Nucleus accumbens (tissue), 56 donors: ENCODE results near the gene FAM227A.
"Not testable (repeated sequence)": the region's sequence is repeated elsewhere in the genome, so short reads cannot be mapped to it uniquely, and the experiment has no call there.

Experiments
- DNase-seq, 56 donors: peaks; one replicate each; lab custom pipeline; 2025; lab: John Stamatoyannopoulos, UW

The FAM227A gene

DNA sequence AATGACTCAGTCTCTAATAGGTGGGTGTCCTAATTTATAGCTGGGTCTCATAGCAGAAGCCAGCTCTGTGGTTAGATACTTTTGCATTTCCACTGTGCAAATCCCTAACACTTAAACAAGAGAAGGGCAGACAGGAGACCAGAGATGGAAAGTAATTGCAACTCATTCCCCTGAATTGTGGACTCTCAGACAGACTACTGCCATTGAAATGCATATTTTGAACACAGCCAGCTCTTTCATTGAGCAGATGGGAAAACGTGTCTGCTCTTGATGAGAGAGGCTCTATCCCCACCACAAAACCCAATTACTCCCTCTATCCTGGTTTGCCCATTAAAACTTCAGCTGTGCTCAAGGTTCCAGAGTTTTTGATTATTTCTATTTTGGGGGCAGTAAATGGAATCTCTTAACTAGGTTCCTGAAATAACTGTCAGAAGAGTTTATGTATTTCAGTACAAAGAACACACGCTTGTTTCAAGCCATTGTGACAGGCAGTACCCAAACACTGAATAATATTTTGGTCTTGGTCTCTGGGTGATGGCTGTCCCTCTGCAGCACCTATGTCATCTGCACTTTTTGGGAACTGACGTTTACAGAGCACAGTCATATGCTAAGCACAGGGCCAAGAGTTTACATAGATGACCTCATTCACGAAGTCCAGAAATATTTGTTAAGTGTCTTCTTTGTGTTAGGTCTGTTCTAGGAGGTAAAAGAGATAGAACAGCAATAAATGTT, 41.7 kb downstream of the FAM227A start:
- DNase-seq, result no peak

DNA sequence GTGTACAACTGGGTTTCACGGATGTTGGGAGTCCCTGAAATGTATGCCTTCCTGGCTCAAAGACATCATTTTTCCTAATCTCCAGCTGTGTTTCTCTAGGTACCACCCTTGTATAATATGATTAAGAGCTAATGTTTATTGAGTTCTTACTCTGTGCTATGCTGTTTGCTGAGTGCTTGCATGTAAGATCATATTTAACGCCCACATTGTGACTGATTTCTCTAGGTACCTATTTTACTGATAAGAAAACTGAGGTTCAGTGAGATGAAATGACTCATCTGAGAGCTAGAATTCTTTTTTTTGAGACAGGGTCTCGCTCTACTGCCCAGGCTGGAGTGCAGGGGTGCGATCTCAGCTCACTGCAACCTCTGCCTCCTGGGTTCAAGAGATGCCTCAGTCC, 42.6 kb downstream of the FAM227A start:
- DNase-seq, result no peak

DNA sequence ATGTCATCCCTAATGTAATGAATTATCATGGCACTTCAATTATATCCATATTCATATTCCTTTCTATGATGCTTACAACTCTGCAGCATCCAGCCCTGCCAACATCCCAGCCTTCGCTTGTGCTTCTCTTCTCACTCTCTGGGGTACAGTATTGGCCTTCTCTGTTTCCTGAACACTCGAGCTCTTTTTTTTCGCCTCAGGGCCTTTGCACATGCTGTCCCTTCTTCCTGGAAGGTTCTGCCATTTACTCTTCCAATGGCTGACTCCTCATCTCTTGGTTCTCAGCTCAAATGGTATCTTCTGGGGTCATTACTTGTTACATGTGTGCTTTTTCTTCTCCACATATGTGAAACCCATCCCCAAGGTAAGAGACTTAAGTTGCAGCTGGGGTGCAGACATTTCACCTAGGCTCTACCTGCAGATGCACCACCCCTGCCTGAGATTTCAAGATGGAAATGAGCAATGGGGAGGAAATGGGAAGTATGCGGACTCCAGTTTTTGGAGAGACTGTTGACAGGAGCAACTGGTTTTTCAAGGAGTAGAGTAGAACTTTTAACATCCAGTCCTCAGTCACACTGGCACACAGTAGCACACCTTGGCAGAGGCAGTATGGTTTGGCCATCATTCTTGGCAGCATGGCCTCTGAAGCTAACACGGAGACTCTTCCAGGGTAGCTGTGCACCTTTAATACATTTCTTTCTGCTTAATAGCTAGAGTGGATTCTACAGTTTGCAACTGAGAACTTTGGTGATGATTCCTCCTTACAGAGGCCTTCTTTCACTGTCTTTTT, 43.8 kb downstream of the FAM227A start:
- DNase-seq, result no peak

DNA sequence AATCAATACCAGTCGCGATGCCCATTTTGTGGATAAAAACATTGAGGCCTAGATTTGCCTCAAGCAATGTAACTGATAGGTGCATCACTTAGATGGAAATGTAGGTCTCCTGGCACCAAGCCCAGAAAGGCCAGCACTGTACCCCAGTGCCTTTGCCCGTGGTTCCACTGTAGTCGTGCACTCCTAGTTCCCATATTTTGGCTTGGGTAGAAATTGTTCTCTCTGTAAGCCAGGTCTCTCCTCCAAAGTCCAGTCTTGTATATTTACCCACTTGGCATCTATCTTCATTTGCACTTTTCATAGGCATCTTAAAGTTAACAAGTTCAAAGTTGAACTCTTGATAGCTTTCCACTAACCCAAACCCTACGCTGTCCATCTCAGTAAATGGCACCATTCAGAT, 44.6 kb downstream of the FAM227A start:
- DNase-seq, result no peak

DNA sequence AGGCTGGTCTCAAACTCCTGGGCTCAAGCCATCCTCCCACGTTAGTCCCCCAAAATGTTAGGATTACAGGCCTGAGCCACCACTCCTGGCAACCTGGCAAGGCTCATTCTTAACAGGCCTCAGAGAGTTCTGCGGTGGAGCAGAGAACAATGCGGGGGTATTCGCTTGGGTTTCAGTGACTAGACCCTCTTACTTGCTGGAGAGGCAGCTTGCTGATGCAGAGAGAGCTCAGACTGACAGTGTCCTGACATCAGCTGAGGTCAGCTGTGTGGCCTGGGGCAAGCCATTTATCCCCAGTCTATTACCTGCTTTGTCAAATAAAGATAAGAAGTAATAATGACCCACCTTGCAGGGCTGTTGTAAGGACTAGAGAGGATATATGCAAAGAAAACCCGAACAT, 46.0 kb downstream of the FAM227A start:
- no peak for DNase-seq

DNA sequence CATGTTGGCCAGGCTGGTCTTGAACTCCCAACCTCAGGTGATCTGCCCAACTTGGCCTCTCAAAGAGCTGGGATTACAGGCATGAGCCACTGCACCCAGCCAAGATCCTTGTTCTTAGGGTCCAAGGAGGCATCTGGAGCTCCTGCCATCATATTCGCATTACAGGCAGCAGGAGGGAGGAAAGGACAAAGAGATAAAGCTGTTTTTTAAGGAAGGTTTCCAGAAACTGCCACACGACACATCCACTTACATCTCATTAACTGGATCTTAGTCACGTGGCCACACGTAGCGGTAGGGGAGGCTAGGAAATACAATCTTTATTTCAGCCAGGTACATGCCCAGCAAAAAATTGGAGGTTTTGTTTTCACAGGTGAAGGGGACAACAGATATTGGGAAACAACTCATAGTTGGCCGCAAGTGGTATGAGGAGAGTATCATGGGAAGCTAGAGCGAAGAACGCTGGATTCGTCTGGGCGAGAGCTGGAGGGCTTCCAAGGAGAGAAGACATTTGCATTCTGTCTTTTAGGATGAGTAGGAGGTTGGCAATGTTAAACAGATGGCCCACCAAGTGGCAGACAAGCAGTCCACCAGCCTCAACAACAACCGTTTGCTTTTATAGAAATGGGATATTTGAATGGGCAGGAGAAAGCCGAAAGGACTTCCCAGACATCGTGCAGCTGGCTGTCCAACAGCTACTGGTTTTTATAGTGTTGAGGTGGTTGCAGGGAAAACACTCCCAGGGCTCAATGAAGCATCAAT, 47.0 kb downstream of the FAM227A start:
- DNase-seq, result no peak

DNA sequence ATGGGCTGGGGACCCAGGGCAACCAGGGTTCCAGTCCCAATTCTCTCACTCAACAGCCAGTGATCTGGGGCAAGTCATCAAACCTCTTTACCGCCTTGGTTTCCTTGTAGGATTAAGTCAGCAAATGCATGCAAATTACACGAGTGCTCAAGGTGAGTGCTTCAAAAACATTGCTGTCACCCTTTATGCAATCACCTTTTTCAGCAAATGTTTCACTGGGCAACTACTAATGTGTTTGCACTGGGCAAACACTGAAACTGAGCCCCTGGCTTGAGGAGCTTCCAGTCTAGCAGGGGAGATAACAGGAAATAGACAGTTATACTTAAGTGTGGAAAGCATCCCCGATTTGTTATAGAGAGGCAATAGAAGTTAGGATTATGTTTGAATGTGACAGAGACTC, 48.5 kb downstream of the FAM227A start:
- DNase-seq, result no peak

DNA sequence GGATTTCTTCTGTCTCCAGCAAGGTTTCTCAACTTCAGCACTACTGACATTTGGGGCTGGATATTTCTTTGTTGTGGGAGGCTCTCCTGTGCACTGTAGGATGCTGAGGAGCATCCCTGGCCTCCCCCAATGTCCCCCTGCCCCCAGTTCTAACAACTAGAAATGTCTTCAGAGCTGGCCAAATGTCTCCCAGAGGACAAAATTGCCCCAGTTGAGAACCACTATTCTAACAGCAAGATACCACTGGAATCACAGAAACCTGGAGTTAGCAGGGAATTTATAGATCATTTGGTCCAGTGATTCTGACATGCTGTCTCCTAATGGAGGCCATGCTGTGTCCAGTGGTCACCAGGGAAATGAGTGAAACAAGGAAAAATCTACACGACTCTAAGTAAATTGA, 54.0 kb downstream of the FAM227A start:
- no peak for DNase-seq

DNA sequence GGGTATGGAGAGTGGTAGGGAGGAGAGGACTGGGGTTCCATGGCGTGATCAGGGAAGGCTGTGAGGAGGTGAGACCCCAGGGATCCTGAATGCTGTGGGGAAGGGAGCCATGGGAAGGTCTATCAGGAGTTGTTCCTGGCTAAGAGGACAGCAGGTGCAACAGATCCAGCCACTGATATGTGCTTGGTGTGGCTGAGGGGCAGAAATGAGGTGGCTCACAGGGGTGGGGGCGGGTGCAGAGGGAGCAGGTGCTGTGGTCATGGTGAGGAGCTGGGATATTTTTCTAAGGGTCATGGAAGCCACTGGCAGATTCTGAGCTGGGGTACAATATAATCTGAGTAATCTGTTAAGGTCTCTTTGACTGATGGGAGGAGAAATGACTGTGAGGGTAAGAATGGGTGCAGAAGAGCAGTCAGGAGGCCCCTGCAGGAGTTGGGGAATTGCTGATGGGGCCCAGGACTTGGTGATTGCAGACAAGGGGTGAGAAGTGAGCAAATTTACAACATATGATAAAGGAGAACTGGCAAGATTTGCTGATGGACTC, 54.9 kb downstream of the FAM227A start:
- no peak for DNase-seq

DNA sequence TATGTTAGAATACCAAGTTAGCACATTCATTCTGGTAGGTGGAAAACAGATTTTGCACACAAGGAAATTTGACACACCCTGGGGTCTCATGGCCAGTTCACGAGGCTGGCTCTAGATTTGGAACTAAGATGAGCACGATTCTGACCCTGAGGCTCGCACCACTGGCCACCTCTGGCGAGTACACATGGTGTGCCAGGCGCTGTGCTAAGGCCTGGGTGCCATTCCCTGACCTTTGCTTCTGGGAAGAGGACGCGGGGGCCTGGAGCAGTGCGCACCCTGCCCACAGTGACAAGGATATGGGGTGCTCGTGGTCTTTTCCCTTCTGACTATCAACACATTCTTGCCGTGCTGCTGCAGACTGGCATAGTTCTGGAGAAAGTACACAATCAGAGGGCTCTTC, 56.7 kb downstream of the FAM227A start:
- DNase-seq, result no peak

DNA sequence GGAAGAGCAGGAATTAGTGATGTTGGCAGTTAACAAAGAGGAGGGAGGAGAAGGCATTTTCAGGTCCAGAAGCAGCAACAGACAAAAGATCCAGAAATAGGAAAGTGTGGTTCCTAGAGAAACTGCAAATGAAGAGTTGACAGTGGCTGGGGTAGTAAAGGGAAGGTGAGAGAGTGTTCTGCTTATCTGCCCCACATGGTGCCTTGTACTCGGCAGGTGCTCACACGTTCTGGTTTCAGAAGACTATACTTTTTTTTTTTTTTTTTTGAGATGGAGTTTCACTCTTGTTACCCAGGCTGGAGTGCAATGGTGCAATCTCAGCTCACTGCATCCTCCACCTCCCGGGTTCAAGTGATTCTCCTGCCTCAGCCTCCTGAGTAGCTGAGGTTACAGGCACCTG, 73.3 kb downstream of the FAM227A start:
- DNase-seq, result not testable (repeated sequence)

DNA sequence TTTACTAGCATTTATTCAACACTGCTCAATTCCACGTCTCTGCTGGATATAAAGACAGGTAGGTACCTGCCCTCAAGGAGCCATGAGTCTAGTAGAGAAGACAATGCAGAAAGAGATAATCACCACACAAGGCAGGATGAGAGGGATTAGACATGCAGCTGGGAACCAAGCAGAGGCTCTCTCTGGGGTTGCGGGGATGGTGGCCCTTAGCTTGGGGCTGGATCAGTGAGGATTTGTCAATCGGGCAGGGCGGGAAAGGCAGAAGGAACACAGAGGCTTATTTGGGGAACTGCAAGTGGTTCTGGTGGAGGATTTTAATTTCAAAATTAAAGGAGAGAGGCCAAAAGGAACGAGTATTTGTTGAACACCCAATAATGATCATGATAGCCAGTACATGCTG, 77.7 kb downstream of the FAM227A start:
- no peak for DNase-seq

DNA sequence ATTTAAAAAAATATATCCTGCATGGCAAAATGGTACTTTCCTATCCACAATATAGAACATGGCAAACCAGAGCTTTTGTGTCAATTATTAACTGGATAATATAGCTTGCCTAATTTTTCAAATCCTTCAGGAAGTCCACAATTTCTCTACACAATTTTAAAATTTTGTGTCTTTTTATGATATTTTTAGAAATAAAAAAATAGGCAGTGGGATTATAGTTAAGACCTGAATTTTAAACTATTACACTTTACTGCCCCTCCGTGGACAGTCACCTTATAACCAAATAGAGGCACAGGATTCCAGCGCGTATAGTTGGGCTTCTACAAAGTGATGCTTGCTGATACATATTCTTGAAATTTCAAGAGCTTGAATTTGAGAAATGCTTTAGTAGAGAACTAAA, 84.1 kb downstream of the FAM227A start:
- DNase-seq, result peak in 17 of 56 donors; percentile 1 to 45 (median 13)

DNA sequence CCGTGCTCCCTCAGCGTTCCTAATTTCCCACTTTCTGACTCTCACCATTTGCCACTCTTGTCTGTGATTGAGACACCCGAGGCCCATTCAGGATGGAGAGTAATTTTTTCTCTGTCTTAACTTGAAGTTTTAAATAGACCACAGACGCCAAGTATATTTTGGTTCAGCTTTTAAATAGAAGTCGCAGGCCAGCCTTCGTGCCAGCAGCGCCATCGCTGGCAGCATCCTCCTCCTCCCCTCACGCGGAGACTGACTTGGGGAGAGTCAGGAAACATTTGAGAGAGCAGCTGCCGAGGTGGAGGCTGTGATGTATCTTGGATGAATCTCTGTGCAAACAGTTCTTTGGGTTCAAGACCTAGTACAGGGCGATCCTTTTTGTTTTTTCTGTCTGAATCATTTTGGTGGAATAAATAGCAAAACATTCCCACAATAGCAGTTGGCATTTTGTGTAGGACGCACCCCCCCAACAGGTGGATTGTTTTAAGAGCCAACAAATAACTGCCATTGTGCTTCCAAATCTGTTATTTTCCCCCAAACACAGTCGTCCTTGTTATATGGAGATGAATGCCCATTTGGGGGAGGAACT, 85.3 kb downstream of the FAM227A start:
- peak in 43 of 56 donors; percentile 10 to 75 (median 49) for DNase-seq

DNA sequence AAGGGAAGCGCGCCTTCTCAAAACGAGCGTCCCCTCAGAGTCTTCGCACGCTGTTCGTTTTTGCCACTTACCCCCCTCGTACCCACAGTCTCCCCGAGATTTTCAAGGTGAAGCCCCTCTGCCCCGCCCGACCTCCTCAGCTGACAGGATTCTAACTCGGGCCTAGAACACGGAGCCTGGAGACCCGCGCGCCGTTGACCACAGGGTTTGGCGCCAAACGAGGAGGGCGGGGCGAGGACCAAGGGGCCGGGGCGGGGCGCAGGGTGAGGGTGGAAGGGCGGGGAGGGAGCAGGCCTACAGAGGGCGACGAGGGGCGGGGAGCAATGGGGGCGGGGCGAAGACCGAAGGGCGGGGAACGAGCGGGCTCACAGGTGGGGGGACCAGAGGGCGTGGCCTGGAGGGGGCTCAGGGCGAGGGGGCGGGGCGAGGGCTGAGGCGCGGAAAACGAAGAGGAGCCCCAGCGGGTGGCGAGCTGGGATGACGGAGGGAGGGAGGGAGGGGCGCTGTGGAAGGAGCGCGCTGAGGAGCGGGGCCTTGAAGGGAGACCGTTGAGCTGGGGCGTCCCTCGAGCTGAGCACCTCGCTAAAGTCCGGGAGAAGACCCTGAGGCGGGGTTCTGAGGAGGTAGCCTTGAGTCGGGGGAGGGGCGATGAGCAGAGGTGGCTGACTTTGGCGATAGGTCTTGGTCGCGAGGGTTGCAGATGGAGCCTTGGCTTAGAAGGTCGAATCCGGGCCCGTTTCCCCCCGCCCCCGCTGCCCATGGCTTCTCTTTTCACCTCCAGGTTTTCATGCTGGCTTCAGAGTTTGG, 86.0 kb downstream of the FAM227A start, which contains the start of gene DMC1:
Gene DMC1, minus strand, starts transcription at position 212 of the 807 bp plus-strand sequence. CDS start 1,927 bp downstream, outside the sequence.
- DNase-seq, result peak in 55 of 56 donors; percentile 30 to 94 (median 83)

DNA sequence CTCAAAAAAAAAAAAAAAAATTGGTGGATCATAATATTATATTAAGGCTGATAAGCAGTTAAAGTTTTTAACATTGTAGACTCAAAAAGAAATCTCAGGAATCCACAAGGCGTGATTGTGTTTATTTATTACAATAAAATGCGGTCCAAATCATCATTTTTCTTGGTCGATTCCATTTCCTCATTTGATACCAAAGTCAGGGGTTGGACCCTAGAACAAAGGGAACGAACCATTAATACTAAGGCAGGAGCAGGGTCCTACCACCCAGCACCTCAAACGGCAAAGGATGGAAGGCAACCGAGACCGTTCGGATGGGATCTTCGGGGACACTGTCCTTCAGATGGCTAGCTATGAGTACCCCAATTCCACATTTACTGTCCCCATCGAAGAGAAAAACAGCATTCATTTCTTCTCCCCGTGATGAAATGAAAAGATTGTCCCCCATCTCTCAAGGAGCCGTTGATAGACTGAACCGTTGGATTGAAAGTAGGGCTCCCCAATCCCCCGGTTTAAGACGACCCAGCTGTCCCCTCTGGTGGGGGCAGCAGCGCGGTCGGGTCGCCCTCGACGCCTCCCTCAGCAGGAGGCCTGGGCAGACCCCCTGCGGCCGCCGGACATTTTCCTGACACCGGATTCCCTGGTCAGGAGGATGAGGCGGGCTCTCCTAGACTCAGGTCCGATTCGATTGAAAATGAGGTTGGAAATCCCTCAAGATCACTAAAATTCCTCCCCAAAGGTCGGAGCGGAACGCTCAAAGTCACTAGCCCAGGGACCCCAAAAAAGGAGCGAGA, 86.8 kb downstream of the FAM227A start:
- DNase-seq, result peak in 6 of 56 donors; percentile 4 to 39 (median 22)

DNA sequence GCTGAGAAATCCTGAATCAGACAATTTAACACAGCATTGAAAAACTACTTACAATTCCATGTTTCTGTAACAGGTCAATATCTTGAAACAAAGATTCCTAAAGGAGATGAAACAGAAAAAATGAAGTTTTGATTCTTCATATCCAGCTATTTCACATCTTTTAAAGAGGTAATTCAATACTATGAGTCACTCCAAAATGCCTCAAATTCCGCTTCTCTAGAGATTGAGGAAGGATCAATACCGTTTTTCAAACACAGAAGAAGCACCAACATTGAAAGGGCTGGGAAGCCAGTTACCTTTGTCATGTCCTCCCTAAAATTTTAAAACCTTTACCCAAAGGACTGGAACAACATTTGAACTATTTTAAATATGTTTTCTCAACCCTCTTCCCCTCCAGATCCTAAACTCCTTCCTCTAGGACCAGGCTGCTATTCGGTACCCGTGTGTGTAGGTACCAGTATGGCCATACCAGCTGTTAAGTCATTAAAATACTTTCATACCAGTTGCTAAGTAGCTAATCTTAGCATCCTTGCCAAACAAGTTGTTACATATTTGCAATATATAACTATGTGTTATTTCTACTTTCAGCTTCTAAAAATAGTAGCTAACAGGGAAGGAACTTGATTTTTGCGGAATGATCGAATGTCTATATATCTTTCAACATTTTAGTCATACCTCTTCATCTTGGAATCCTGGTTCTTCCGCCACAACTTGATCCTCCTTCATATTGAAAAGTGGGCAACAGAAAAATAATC, 88.5 kb downstream of the FAM227A start:
- no peak for DNase-seq
